HG03135 (cell line): ENCODE results near the gene TMEM11.

Experiments
- ATAC-seq: cut with Tn5 transposase; IDR thresholded peaks from one replicate; pipeline ENCODE4 v1.9.1; 2021; ENCODE audit warnings: mild to moderate bottlenecking, moderate library complexity; ENCODE audit not compliant: unreplicated experiment

The TMEM11 gene

GRCh38 chr17:21186399-21187187, 27.4 kb downstream of the TMEM11 start:
- no peak for ATAC-seq

- ATAC-seq: no peak
Measured at GRCh38 chr17:21185061-21185460, 28.9 kb downstream of the TMEM11 start.

GRCh38 chr17:21184570-21184969, 29.4 kb downstream of the TMEM11 start:
- no peak for ATAC-seq

DNA sequence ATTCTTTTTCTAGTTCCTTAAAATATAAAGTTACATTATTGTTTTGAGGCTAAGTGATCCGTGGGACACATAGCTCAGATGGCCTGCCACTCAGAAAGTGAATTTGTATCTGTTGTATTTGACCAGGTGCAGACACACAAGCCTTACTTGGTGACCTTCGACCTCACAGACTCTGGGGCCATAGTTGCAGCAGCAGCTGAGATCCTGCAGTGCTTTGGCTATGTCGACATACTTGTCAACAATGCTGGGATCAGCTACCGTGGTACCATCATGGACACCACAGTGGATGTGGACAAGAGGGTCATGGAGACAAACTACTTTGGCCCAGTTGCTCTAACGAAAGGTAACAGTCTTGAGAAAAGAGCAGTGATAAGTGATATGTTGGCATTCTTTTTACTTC, 30.5 kb downstream of the TMEM11 start:
- no peak for ATAC-seq

GRCh38 chr17:21177854-21178600, 35.9 kb downstream of the TMEM11 start:
- no peak for ATAC-seq

GRCh38 chr17:21177401-21177800, 36.6 kb downstream of the TMEM11 start:
- ATAC-seq: no peak

DNA sequence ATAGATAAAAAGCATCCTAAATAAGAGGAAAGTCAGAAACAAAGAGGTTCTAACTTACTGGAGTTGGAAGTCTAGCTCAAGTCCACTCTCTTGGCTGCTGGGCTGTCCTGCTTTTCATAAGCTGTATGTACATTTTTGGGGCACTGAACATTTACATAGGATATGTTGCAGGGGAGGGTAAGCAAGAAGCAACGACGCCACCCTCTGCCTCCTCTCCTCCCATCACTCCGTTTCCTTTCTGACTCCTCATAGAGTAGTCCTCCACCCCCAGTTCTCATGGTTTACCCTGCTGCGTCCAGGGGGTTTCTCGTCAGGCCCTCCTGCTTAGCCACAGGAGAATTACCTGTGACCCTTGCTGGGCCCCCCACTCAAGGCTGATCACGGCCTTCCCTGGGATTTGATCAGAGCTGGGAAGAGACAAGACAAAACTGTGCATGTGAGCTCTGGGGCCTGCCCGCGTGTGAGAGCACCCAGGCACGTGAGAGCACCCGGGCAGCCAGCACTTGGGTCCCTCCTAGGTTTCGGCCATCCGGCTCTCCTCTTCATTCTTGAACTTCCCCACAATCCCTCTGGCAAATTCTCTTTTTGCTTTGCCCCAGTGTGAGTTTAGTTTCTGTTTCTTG, 37.1 kb downstream of the TMEM11 start:
- no peak for ATAC-seq

DNA sequence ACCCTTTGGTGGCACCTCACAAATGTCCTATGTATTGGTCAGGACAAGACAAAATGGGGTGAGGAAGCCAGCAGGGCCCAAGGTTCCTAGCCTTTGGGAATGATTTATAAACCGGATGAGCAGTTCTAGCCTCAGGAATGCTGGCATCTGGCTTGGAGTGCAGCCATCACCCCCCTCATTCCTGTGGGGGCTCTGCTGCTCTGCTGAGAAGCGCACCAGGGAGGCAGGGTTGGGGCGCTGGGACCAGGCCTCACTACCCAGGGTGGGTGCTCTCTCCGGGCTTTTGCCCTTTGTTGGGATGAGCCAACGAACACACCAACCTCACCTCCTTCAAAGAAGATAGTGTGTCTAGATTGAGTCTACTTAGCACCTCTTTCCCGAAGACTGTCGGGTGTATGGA, 39.2 kb downstream of the TMEM11 start:
- no peak for ATAC-seq

DNA sequence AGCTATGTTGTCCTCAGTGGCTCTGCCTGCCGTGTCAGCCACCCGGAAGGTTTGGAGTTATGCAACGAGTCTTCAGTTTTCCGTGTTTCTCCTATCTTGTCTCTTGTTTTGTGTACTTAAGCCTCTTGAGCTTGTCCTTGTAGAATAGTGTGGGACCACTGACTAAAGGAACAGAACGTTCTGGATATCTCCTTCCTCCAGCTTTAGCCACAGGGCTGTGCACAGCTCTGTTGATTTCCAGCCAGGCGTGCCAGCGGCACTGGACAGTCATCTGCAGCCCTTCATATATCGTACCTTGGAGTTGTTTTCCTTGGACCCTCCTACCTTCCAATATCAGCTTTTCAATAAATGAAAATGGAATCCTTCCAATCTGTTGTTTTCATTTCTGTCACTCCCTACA, 39.8 kb downstream of the TMEM11 start:
- no peak for ATAC-seq

DNA sequence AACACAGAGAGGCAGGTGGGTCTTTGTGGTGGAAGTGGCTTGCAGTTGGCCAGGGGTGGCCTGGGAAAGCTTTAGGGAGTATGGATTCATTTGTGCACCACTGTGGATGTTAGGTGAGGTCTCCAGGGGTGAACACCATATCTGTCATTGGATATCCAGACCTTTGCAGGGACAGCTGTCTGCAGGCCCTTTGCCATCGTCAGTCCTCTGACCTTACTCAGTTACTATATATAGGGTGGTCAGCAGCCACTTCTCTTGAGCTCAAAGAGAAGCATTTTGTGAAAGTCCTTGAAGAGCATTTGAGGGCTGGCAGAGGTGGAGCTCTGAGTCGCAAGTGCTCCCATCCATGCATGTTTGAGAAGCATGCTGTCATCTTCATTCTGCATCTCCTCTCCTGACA, 40.4 kb downstream of the TMEM11 start:
- no peak for ATAC-seq

DNA sequence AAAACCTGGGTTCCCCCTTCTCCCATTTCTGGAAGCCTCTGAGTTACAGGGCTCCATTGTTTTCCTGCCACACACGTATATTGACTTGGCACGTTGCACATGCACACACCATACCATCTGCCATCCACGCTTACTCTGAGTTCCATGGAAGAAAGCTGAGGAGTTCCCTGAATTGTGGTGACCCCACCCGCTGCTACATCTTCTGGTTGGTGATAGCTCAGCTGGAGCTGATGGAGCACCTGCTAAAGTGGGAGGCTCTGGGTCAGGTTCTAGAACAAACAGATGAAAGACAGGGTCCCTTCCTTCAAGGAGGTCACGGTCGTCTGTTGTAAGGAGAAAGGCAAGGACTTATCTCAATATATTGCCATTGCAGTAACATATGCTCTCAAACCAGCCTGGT, 41.1 kb downstream of the TMEM11 start:
- ATAC-seq: no peak

GRCh38 chr17:21171970-21172510, 41.9 kb downstream of the TMEM11 start:
- no peak for ATAC-seq

- peak; percentile 68 for ATAC-seq
Measured at GRCh38 chr17:21171309-21171922, 42.5 kb downstream of the TMEM11 start.

DNA sequence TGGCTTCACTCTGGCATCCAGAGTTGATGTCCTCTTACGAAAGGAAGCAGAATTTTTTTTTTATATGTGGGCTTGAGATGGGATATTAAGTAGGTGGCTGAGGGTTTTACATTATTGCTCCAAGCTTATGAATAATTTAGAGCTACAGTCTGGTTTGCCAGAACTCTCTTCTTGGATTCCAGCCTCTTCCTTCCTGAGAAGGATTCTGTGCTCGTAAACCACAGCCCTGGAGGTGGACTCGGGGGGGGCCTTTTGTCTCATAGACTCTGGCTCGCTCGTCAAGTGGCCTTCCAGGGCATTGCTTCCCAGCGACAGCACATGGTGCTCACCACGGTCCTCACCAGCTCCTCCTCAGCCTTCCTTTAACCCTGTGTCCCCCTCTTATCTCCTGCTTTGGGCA, 43.2 kb downstream of the TMEM11 start:
- ATAC-seq: no peak

DNA sequence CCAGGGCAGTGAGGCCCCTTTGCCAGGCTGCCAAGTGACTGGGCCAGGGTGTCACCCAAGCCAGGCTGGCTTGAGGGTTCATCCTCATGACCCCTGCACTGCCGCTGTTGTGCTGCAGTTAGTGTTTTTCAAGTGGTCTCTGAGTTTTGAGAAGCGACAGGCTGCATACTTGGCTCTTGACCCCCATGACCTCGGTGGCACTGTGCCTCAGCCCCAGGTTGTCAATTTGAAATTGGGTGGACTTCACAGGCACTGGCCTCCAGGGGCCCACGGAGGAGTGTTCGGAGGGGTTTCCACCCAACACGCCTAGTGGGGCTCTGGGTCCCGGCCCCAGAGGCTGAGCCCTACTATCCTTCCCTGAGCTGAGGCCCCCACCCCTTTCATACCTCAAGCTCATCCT, 44.5 kb downstream of the TMEM11 start:
- no peak for ATAC-seq

DNA sequence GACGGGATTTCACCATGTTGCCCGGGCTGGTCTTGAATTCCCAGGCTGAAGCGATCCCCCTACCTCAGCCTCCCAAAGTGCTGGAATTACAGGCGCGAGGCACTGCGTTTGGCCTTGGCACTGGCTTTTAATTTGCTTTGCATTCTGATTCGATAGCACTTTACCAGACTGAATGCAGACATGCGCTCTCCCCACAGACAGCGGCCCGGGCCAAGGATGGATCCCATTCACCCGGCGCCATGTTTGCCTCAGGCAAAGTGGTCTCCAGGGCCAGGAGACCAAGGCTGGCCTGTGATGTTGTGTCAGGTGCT, 45.5 kb downstream of the TMEM11 start:
- ATAC-seq: no peak

DNA sequence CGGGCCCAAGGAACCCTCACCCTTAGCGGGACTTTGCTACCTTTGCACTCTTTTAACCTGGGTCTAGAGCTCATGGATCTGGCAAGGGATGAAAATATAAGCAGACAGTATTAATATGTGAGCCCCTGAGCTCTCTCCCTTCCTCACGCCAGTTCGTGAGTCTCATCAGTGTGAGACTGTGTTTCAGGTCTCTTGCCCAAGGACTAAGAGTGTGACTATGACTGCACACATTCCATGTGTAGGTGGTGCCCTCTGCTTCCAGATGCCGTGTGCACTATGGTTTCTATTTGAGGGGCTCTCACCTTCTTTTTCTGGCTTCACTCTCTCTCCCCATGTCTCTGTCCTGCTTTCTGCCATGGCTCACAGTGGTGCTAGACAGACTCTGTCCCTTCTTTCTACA, 46.7 kb downstream of the TMEM11 start:
- ATAC-seq: no peak

GRCh38 chr17:21166595-21167210, 47.3 kb downstream of the TMEM11 start:
- ATAC-seq: no peak

- ATAC-seq: no peak
Measured at GRCh38 chr17:21165922-21166594, 47.9 kb downstream of the TMEM11 start.

- no peak for ATAC-seq
Measured at GRCh38 chr17:21164620-21165019, 49.3 kb downstream of the TMEM11 start.
